SK-MEL-5 (cell line): ENCODE measurements around the gene COL5A2. TPM values are rescaled to one million over a fixed set of nuclear protein-coding genes. Genes with fewer than 3 reads are reported as not detected.

Experiments
- DNase-seq: peaks from one replicate; pipeline ENCODE4 v3.0.0-alpha.2; 2016; ENCODE audit warnings: low read depth, low spot score
- in situ Hi-C: cut with HindIII; loops from 2 replicates; pipeline ENCODE4 v1.10.0; 2016; ENCODE audit warnings: low sequenced_read_pairs, high pct_unique_total_duplicates, low pct_unique_long_range_greater_than_20kb
- total RNA-seq: library from RNA; depleted of rRNA; stranded (reverse); fragments of >200 nt; shearing (Covaris generic); gene quantifications from 2 replicates; pipeline ENCODE4 v1.2.3, GENCODE V29; 2014

COL5A2 gene
- total RNA-seq, 1 experiment from 2014 or later: 6.7 TPM

- DNase-seq: no peak
- in situ Hi-C loops: no loop called here
Observed at GRCh38 chr2:189159273-189159672, 20.3 kb downstream of the COL5A2 start.

GRCh38 chr2:189157939-189158338 lies 21.6 kb downstream of the COL5A2 start:
- DNase-seq: no peak

GRCh38 chr2:189157456-189157855 lies 22.1 kb downstream of the COL5A2 start:
- in situ Hi-C loops: no loop called here
- no peak for DNase-seq

More at GRCh38 chr2:189157939-189158338, 21.6 kb downstream of the COL5A2 start:
- in situ Hi-C loops: no loop called here

GRCh38 chr2:189155795-189156194 lies 23.8 kb downstream of the COL5A2 start:
- DNase-seq: no peak
- in situ Hi-C loops: no loop called here

- in situ Hi-C loops: no loop called here
- DNase-seq: no peak
Observed at GRCh38 chr2:189153619-189154018, 25.9 kb downstream of the COL5A2 start.

GRCh38 chr2:189152483-189152882 lies 27.1 kb downstream of the COL5A2 start:
- in situ Hi-C loops: no loop called here

GRCh38 chr2:189151906-189152305 lies 27.7 kb downstream of the COL5A2 start:
- in situ Hi-C loops: no loop called here
- DNase-seq: no peak

More at GRCh38 chr2:189152483-189152882, 27.1 kb downstream of the COL5A2 start:
- no peak for DNase-seq

- DNase-seq: peak; percentile 78
- in situ Hi-C loops: no loop called here
Observed at GRCh38 chr2:189150033-189150432, 29.5 kb downstream of the COL5A2 start.

GRCh38 chr2:189147989-189148388 lies 31.6 kb downstream of the COL5A2 start:
- in situ Hi-C loops: no loop called here
- no peak for DNase-seq

GRCh38 chr2:189147361-189147760 lies 32.2 kb downstream of the COL5A2 start:
- in situ Hi-C loops: no loop called here
- DNase-seq: no peak

GRCh38 chr2:189146553-189146952 lies 33.0 kb downstream of the COL5A2 start:
- no peak for DNase-seq
- in situ Hi-C loops: no loop called here

GRCh38 chr2:189144700-189145211 lies 34.8 kb downstream of the COL5A2 start:
- in situ Hi-C loops: no loop called here
- DNase-seq: no peak

GRCh38 chr2:189143925-189144324 lies 35.6 kb downstream of the COL5A2 start:
- in situ Hi-C loops: no loop called here
- peak; percentile 14 for DNase-seq

GRCh38 chr2:189142893-189143759 lies 36.4 kb downstream of the COL5A2 start:
- peak; percentile 78 for DNase-seq
- in situ Hi-C loops: no loop called here

- in situ Hi-C loops: no loop called here
- no peak for DNase-seq
Observed at GRCh38 chr2:189138800-189139199, 40.8 kb downstream of the COL5A2 start.

GRCh38 chr2:189137519-189137918 lies 42.0 kb downstream of the COL5A2 start:
- DNase-seq: no peak
- in situ Hi-C loops: no loop called here

- no peak for DNase-seq
- in situ Hi-C loops: no loop called here
Observed at GRCh38 chr2:189134485-189134884, 45.1 kb downstream of the COL5A2 start.

GRCh38 chr2:189131991-189132390 lies 47.6 kb downstream of the COL5A2 start:
- DNase-seq: no peak
- in situ Hi-C loops: no loop called here

- DNase-seq: no peak
- in situ Hi-C loops: no loop called here
Observed at GRCh38 chr2:189129971-189130370, 49.6 kb downstream of the COL5A2 start.
